DOHH2 (cell line): ENCODE measurements around the gene GAK.

ENCODE experiments used
- H3F3A ChIP-seq: fragments of 200-600 bp; sonication (generic), shearing (Covaris generic); 2 replicates; pipeline ENCODE4 v1.6.0; 2016; ENCODE audit warnings: antibody characterized with exemption, mild to moderate bottlenecking; ENCODE audit not compliant: control insufficient read depth, insufficient read depth
- H3K27ac ChIP-seq: fragments of 200-600 bp; sonication (generic); 2 replicates; pipeline ENCODE4 v1.5.1; 2014; ENCODE audit warnings: low read depth, mild to moderate bottlenecking, low read length, moderate library complexity
- H3K27me3 ChIP-seq: fragments of 200-600 bp; sonication (generic); 2 replicates; pipeline ENCODE4 v1.6.1; 2014; ENCODE audit warnings: mild to moderate bottlenecking, low read length, mixed read lengths; ENCODE audit not compliant: control insufficient read depth
- H3K36me3 ChIP-seq: fragments of 200-600 bp; sonication (generic); 2 replicates; pipeline ENCODE4 v1.6.1; 2014; ENCODE audit warnings: mild to moderate bottlenecking, low read length, moderate library complexity, mixed read lengths; ENCODE audit not compliant: control insufficient read depth
- H3K4me1 ChIP-seq: fragments of 200-600 bp; sonication (generic); 2 replicates; pipeline ENCODE4 v1.6.1; 2014; ENCODE audit warnings: mild to moderate bottlenecking, low read length, mixed read lengths; ENCODE audit not compliant: control insufficient read depth
- H3K4me2 ChIP-seq: fragments of 200-600 bp; sonication (generic); 2 replicates; pipeline ENCODE4 v1.6.0; 2014; ENCODE audit warnings: mild to moderate bottlenecking, low read length, moderate library complexity
- H3K4me3 ChIP-seq: fragments of 200-600 bp; sonication (generic); 2 replicates; pipeline ENCODE4 v1.5.1; 2014; ENCODE audit warnings: mild to moderate bottlenecking, low read length, mixed read lengths
- H3K79me2 ChIP-seq: fragments of 200-600 bp; sonication (generic); 2 replicates; pipeline ENCODE4 v1.6.1; 2014; ENCODE audit warnings: mild to moderate bottlenecking, low read length, mixed read lengths; ENCODE audit not compliant: control insufficient read depth
- H3K9me2 ChIP-seq: fragments of 200-600 bp; sonication (generic); replicated peaks from 2 replicates; pipeline ENCODE4 v1.6.1; 2014; ENCODE audit warnings: mild to moderate bottlenecking, low read length, mixed read lengths; ENCODE audit not compliant: control insufficient read depth
- H3K9me3 ChIP-seq: fragments of 200-600 bp; sonication (generic); 2 replicates; pipeline ENCODE4 v1.6.1; 2014; ENCODE audit warnings: antibody characterized with exemption, low read length, mixed read lengths; ENCODE audit not compliant: control insufficient read depth, insufficient read depth
- H4K20me1 ChIP-seq: fragments of 200-600 bp; sonication (generic); 2 replicates; pipeline ENCODE4 v1.6.0; 2014; ENCODE audit warnings: low read depth, mild to moderate bottlenecking, antibody characterized with exemption, low read length, moderate library complexity; ENCODE audit not compliant: control insufficient read depth, insufficient read depth
- EZH2phosphoT487 ChIP-seq: fragments of 200-600 bp; sonication (generic); IDR thresholded peaks from 2 replicates; pipeline ENCODE4 v1.6.1; 2017; ENCODE audit warnings: borderline replicate concordance, mild to moderate bottlenecking, antibody characterized with exemption, low read length, moderate library complexity, mixed read lengths
- TF ChIP-seq, protein P1 (sequence below): fragments of 200-600 bp; sonication (generic); IDR thresholded peaks from one replicate; pipeline ENCODE4 v1.5.1; 2014; ENCODE audit warnings: antibody characterized with exemption, mild to moderate bottlenecking, low read depth, low read length; ENCODE audit not compliant: poor library complexity, severe bottlenecking

Gene GAK

DNA sequence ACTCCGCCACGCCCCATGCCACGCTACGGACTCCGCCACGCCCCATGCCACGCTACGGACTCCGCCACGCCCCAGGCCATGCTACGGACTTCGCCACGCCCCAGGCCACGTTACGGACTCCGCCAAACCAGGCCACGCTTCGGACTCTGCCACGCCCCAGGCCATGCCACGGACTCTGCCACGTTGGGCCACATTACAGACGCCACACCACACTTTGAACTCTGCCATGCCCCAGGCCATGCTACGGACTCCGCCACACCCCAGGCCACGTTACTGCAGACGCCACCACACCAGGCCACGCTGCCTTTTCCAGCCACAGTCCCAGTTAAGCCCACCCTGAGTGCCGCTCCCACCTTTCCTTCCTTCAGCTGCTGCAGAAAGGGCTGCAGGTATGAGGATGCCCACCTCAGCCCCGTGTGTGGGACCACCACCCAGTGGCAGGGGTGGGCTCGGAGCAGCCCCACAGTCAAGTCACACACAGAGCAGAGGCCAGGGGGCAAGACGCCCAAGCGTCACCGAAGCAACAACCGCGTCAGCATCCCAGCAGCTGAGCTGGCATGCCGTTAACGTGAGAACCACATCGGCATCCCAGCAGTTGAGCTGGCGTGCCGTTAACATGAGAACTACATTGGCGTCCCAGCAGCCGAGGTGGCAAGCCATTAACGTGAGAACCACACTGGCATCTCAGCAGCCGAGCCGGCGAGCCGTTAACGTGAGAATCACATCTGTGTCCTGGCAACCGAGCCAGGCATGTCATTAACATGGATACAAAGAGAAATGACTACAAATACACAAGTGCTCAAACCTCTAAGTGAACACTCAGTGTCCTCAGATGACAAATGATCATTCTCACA is 26.4 kb downstream of the GAK start:
- no peak overlapping the region for H3K27ac ChIP-seq
- no peaks in the 10 kb centered on the region for H3K9me2 ChIP-seq
- H3K4me1 ChIP-seq = no peaks in the 10 kb centered on the region
- 0 out of 2 replicates have a peak, but pooled peaks cover 6% of the 10 kb centered on the region for H3F3A ChIP-seq
- no peak overlapping the region for H3K4me2 ChIP-seq
- H3K27me3 ChIP-seq = no peaks in the 10 kb centered on the region
- no peak overlapping the region for H3K4me3 ChIP-seq
- H3K9me3 ChIP-seq = peaks cover 12% of the 10 kb centered on the region; the same call in 1 of the 2 replicates
- peaks cover 23% of the 10 kb centered on the region for H3K36me3 ChIP-seq
- peaks cover 6% of the 10 kb centered on the region; the same call in 1 of the 2 replicates for H3K79me2 ChIP-seq
- no peaks in the 10 kb centered on the region for H4K20me1 ChIP-seq
- no peak for TF ChIP-seq EZH2phosphoT487
- TF ChIP-seq, protein P1, sequence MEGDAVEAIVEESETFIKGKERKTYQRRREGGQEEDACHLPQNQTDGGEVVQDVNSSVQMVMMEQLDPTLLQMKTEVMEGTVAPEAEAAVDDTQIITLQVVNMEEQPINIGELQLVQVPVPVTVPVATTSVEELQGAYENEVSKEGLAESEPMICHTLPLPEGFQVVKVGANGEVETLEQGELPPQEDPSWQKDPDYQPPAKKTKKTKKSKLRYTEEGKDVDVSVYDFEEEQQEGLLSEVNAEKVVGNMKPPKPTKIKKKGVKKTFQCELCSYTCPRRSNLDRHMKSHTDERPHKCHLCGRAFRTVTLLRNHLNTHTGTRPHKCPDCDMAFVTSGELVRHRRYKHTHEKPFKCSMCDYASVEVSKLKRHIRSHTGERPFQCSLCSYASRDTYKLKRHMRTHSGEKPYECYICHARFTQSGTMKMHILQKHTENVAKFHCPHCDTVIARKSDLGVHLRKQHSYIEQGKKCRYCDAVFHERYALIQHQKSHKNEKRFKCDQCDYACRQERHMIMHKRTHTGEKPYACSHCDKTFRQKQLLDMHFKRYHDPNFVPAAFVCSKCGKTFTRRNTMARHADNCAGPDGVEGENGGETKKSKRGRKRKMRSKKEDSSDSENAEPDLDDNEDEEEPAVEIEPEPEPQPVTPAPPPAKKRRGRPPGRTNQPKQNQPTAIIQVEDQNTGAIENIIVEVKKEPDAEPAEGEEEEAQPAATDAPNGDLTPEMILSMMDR = no peak

DNA sequence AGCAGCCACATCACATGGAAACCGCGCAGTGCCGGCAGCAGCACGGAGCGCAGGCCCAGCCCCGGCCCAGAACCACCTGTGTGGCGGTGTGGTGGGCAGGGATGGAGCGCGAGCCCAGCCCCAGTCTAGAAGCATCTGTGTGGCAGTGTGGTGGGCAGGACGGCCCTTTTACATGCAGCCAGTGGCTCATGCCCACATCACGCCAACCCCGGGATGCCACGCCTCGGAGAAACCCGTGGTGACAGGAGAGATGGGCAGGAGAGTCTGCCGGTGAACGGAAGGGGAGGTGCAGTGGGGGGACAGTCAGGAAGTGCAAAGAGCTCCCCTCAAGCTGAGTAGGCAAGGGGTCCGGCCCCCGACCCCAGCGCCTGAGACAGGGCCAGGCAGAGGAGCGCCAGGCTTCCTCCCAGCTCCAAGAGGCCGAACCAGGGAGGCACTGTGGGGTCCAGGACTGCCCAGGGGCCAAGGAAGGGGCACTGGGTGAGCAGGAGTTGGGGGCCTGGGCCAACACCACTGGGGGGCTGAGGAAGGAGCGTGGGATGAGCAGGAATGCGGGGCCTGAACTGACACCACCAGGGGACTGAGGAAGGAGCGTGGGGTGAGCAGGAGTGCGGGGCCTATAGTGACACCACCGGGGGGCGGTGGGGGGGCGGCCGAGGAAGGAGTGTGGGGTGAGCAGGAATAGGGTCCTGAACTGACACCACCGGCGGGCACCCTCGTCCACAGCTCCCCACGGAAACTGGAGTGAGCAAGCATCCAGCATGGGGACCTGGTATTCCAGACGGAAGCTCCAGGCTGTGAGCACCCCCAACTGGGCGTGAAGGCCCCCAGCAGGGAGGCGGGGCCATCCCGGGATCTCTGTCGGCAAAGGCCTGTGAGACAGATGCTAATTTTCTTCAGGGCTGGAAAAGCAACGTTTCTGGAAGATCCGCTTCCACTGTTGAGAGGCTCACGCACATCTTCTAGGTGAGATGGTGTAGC is 28.8 kb downstream of the GAK start:
- no peaks in the 10 kb centered on the region for H3K9me2 ChIP-seq
- TF ChIP-seq, protein P1 = no peak
- TF ChIP-seq EZH2phosphoT487 = no peak
- peaks cover 6% of the 10 kb centered on the region; the same call in 1 of the 2 replicates for H3K79me2 ChIP-seq
- 0 out of 2 replicates have a peak, but pooled peaks cover 6% of the 10 kb centered on the region for H3F3A ChIP-seq
- no peak overlapping the region for H3K4me3 ChIP-seq
- H3K27ac ChIP-seq = no peak overlapping the region
- no peaks in the 10 kb centered on the region for H4K20me1 ChIP-seq
- H3K9me3 ChIP-seq = peaks cover 12% of the 10 kb centered on the region; the same call in 1 of the 2 replicates
- H3K36me3 ChIP-seq = peaks cover 16% of the 10 kb centered on the region; the same call in 1 of the 2 replicates
- no peaks in the 10 kb centered on the region for H3K4me1 ChIP-seq
- no peak overlapping the region for H3K4me2 ChIP-seq
- no peaks in the 10 kb centered on the region for H3K27me3 ChIP-seq

DNA sequence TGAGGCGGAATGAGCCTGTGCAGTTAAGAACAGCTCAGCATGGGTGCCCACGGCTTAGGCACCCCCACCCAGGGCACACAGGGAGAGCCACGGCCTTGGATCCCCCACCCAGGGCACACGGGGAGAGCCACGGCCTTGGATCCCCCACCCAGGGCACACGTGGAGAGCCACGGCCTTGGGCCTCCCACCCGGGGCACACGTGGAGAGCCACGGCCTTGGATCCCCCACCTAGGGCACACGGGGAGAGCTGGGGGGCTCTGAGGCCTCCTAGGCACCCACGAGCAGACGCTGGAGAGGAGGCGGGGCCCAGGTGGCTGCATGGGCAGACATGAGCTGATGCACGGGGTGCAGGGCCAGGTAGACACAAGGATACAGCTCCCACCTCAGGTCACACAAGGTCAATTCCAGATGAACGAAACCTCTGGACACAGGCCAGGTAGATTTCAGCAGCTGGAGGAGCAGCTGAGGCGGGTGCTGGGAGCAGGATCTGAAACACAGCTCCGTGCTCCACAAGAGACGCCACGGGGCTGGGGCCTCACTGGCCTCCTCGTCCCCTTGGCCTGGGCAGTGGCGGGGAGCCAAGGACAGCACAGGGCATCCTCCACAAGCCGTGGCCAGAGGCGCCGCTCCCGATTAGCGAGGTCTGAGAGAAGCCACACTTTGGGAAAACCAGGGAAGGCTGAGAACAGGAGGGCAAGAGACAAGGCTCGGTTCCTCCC is 30.8 kb downstream of the GAK start:
- no peaks in the 10 kb centered on the region for H3K4me1 ChIP-seq

More for the DNA sequence above, 30.8 kb downstream of the GAK start:
- 0 out of 2 replicates have a peak, but pooled peaks cover 6% of the 10 kb centered on the region for H3F3A ChIP-seq
- H3K79me2 ChIP-seq = 0 out of 2 replicates have a peak, but pooled peaks cover 3% of the 10 kb centered on the region
- no peaks in the 10 kb centered on the region for H3K9me2 ChIP-seq
- H3K36me3 ChIP-seq = peaks cover 11% of the 10 kb centered on the region; the same call in 1 of the 2 replicates
- no peaks in the 10 kb centered on the region for H4K20me1 ChIP-seq
- peaks cover 11% of the 10 kb centered on the region; the same call in 1 of the 2 replicates for H3K9me3 ChIP-seq
- no peaks in the 10 kb centered on the region for H3K27me3 ChIP-seq
- H3K27ac ChIP-seq = no peak overlapping the region
- no peak overlapping the region for H3K4me3 ChIP-seq
- no peak overlapping the region for H3K4me2 ChIP-seq
- TF ChIP-seq EZH2phosphoT487 = no peak
- TF ChIP-seq, protein P1 = no peak
